ENCODE data around the gene KLHL29. TPM values are rescaled to one million over a fixed set of nuclear protein-coding genes. Genes with fewer than 3 reads are reported as not detected.

The KLHL29 gene
- total RNA-seq, 1 donor from 2014 or later, result 5.5 TPM

GRCh38 chr2:23557455-23557854, 172.5 kb downstream of the KLHL29 start:
- no peaks in the 10 kb centered on the region for H3K9me3 ChIP-seq (ENCODE audit: insufficient read depth, low read depth, low read length)
- no peaks in the 10 kb centered on the region for H3K4me1 ChIP-seq (ENCODE audit: insufficient read depth, low read length)
- Mint-ChIP-seq H3K4me3 (ENCODE audit: unreplicated experiment) (no peak overlapping the region), H3K27me3 (ENCODE audit: low read depth, unreplicated experiment) (peaks cover 65% of the 10 kb centered on the region), H3K27ac (ENCODE audit: unreplicated experiment) (no peak overlapping the region), H3K9me3 (ENCODE audit: unreplicated experiment) (no peaks in the 10 kb centered on the region), H3K4me1 (ENCODE audit: low read depth, unreplicated experiment) (no peaks in the 10 kb centered on the region), H3K36me3 (ENCODE audit: low read depth, unreplicated experiment) (no peaks in the 10 kb centered on the region)
- H3K79me2 ChIP-seq (ENCODE audit: insufficient read depth, low read length), result no peaks in the 10 kb centered on the region
- no peak overlapping the region for H3K4me3 ChIP-seq (ENCODE audit: insufficient read depth, low read depth, low read length)
- no peaks in the 10 kb centered on the region for H4K20me1 ChIP-seq (ENCODE audit: insufficient read depth, low read length)
- FAIRE-seq (no peak), DNase-seq (ENCODE audit: low read depth) (no peak)
- no peak overlapping the region for H3K27ac ChIP-seq (ENCODE audit: low read depth, low read length)
- TF ChIP-seq EZH2 (IDR thresholded peaks at IDR 0.05; ENCODE audit: insufficient read depth, low read length), result no peak
- no peaks in the 10 kb centered on the region for H3K36me3 ChIP-seq (ENCODE audit: insufficient read depth, low read length)
- no peak overlapping the region for H3K9ac ChIP-seq (ENCODE audit: low read length)
- H2AFZ ChIP-seq (ENCODE audit: low read depth, low read length), result no peak overlapping the region
- H3K27me3 ChIP-seq (ENCODE audit: insufficient read depth, low read length), result no peaks in the 10 kb centered on the region
- H3K4me2 ChIP-seq (ENCODE audit: low read length), result no peak overlapping the region

DNA sequence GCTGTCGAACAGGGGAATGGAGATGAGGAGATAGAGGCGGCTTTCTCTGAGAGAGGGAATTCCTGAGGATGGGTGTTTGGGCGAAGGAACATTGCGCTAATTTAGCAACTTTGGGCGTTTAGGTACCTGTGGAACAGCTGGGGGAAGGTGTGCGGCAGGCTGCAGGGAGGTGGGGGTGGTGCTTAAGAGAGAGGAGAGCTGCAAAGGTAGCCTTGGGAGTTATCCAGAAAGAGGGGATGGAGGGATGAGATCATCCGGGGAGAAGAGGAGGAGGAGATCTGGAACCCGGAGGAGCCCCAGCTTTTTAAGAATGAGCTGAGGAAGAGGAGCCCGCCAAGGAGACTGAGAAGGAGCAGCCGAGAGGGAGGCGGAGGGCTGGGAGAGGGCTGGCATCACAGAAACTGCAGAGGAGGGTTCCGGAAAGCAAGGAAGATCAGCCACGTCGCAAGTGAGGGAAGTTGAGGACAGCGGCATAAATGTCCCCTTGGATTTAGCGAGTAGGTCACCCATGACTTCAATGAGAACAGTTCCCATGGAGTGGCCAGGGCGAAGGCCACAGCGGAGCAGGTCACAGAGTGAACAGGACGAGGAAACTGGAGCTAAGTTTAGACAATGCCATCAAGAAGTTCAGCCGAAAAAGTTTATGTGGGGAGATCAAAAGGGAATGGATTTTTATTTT, 174.7 kb downstream of the KLHL29 start:
- H3K27me3 ChIP-seq (ENCODE audit: insufficient read depth, low read length), result no peaks in the 10 kb centered on the region
- H3K4me2 ChIP-seq (ENCODE audit: low read length), result no peak overlapping the region
- Mint-ChIP-seq H3K9me3 (ENCODE audit: unreplicated experiment) (peaks cover 3% of the 10 kb centered on the region), H3K27me3 (ENCODE audit: low read depth, unreplicated experiment) (peaks cover 66% of the 10 kb centered on the region), H3K36me3 (ENCODE audit: low read depth, unreplicated experiment) (no peaks in the 10 kb centered on the region), H3K27ac (ENCODE audit: unreplicated experiment) (no peak overlapping the region), H3K4me1 (ENCODE audit: low read depth, unreplicated experiment) (no peaks in the 10 kb centered on the region), H3K4me3 (ENCODE audit: unreplicated experiment) (no peak overlapping the region)
- TF ChIP-seq EZH2 (IDR thresholded peaks at IDR 0.05; ENCODE audit: insufficient read depth, low read length) (no peak), CTCF (IDR thresholded peaks at IDR 0.05; ENCODE audit: insufficient read depth, low read depth, low read length) (no peak)
- DNase-seq (ENCODE audit: low read depth) (no peak), FAIRE-seq (no peak)
- H3K79me2 ChIP-seq (ENCODE audit: insufficient read depth, low read length), result no peaks in the 10 kb centered on the region
- peaks cover 11% of the 10 kb centered on the region for H3K4me1 ChIP-seq (ENCODE audit: insufficient read depth, low read length)
- H4K20me1 ChIP-seq (ENCODE audit: insufficient read depth, low read length), result no peaks in the 10 kb centered on the region
- no peaks in the 10 kb centered on the region for H3K36me3 ChIP-seq (ENCODE audit: insufficient read depth, low read length)
- no peak overlapping the region for H3K9ac ChIP-seq (ENCODE audit: low read length)
- H3K4me3 ChIP-seq (ENCODE audit: insufficient read depth, low read depth, low read length), result no peak overlapping the region
- H3K27ac ChIP-seq (ENCODE audit: low read depth, low read length), result no peak overlapping the region
- H2AFZ ChIP-seq (ENCODE audit: low read depth, low read length), result no peak overlapping the region
- H3K9me3 ChIP-seq (ENCODE audit: insufficient read depth, low read depth, low read length), result no peaks in the 10 kb centered on the region

GRCh38 chr2:23561088-23561487, 176.1 kb downstream of the KLHL29 start:
- peaks cover 3% of the 10 kb centered on the region for H3K9me3 Mint-ChIP-seq (ENCODE audit: unreplicated experiment)
- FAIRE-seq, result no peak
- peak; percentile 36 for DNase-seq (ENCODE audit: low read depth)

More at GRCh38 chr2:23561088-23561487, 176.1 kb downstream of the KLHL29 start:
- Histone ChIP-seq H3K36me3 (ENCODE audit: insufficient read depth, low read length) (no peaks in the 10 kb centered on the region), H3K27me3 (ENCODE audit: insufficient read depth, low read length) (no peaks in the 10 kb centered on the region), H3K27ac (ENCODE audit: low read depth, low read length) (no peak overlapping the region), H3K79me2 (ENCODE audit: insufficient read depth, low read length) (no peaks in the 10 kb centered on the region), H3K9me3 (ENCODE audit: insufficient read depth, low read depth, low read length) (no peaks in the 10 kb centered on the region), H3K4me3 (ENCODE audit: insufficient read depth, low read depth, low read length) (no peak overlapping the region), H2AFZ (ENCODE audit: low read depth, low read length) (no peak overlapping the region), H4K20me1 (ENCODE audit: insufficient read depth, low read length) (peaks cover 6% of the 10 kb centered on the region), H3K4me2 (ENCODE audit: low read length) (no peak overlapping the region), H3K4me1 (ENCODE audit: insufficient read depth, low read length) (peaks cover 11% of the 10 kb centered on the region), H3K9ac (ENCODE audit: low read length) (no peak overlapping the region)
- H3K27me3 Mint-ChIP-seq (ENCODE audit: low read depth, unreplicated experiment), result peaks cover 66% of the 10 kb centered on the region
- no peak for TF ChIP-seq EZH2 (IDR thresholded peaks at IDR 0.05; ENCODE audit: insufficient read depth, low read length)
- no peaks in the 10 kb centered on the region for H3K4me1 Mint-ChIP-seq (ENCODE audit: low read depth, unreplicated experiment)
- H3K27ac Mint-ChIP-seq (ENCODE audit: unreplicated experiment), result no peak overlapping the region
- peaks cover 3% of the 10 kb centered on the region for H3K36me3 Mint-ChIP-seq (ENCODE audit: low read depth, unreplicated experiment)
- no peak overlapping the region for H3K4me3 Mint-ChIP-seq (ENCODE audit: unreplicated experiment)
